ENCODE data around the gene ZNF593.

The ZNF593 gene

GRCh38 chr1:26203642-26204318, 34.1 kb downstream of the ZNF593 start:
- ATAC-seq, result no peak
- TF ChIP-seq ISL1 (CRISPR knock-in tag; IDR thresholded peaks at IDR 0.05) (no peak), CSDC2 (CRISPR knock-in tag; IDR thresholded peaks at IDR 0.05) (no peak), SNAI2 (CRISPR knock-in tag; IDR thresholded peaks at IDR 0.05) (no peak), ARNTL (CRISPR knock-in tag; IDR thresholded peaks at IDR 0.05; ENCODE audit: borderline replicate concordance, low read depth) (no peak), TCF4 (CRISPR knock-in tag; IDR thresholded peaks at IDR 0.05; ENCODE audit: borderline replicate concordance) (no peak), ZNF8 (CRISPR knock-in tag; IDR thresholded peaks at IDR 0.05) (no peak)

DNA sequence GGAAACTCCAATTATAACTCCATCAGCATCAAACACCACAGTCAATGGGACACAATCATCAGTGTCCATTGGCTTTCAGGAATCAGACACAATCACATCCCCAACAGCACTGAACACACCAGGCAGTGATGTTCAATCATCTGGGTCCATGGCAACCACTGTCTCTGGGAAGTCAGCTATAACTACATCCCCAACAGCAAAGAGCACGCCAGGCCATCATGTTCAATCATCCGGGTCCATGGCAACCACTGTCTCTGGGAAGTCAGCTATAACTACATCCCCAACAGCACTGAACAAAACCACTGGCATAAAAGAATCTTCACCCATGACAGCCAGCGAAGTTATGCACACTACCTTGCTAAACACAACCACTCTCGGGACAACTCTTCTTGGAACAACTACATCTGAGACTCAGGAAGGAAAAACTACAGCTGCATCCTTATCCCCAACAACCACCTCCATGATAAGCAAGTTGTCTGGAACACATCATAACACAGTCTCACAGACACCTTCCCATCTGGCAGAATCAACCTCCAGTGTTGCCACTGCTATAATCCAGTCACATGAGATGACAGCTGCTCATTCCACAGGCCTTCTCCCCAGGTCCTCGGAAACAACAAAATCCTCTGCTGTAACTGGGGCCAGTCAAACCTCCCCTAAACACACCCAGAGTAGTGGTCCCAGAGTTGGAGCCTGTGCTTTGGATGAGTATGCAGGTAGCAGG, 40.6 kb downstream of the ZNF593 start:
- ATAC-seq, result no peak
- TF ChIP-seq POU6F1 (CRISPR knock-in tag; IDR thresholded peaks at IDR 0.05; ENCODE audit: borderline replicate concordance, low read depth), result no peak
- TF ChIP-seq ZNF565 (CRISPR knock-in tag; conservative IDR thresholded peaks at IDR 0.05; ENCODE audit: low read depth), result no peak
- TF ChIP-seq CSDC2 (CRISPR knock-in tag; IDR thresholded peaks at IDR 0.05), result no peak
- TF ChIP-seq ZFP3 (CRISPR knock-in tag; IDR thresholded peaks at IDR 0.05), result no peak

DNA sequence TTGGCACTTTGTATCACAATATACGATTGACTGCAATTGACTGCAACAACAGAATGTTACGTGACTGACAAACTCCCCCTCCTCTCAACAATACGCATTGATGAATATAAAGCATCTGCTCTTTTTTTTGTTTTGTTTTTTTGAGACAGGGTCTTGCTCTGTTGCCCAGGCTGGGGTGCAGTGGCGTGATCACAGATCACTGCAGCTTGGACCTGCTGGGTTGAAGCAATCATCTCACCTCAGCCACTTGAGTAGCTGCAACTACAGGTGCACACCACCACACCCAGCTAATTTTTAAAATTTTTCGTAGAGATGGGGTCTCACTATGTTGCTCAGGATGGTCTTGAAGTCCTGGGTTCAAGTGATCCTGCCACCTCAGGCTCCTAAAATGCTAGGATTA, 43.0 kb downstream of the ZNF593 start:
- TF ChIP-seq ZNF565 (CRISPR knock-in tag; conservative IDR thresholded peaks at IDR 0.05; ENCODE audit: low read depth) (no peak), OSR1 (CRISPR knock-in tag; IDR thresholded peaks at IDR 0.05) (no peak), BACH2 (CRISPR knock-in tag; IDR thresholded peaks at IDR 0.05; ENCODE audit: borderline replicate concordance) (no peak), PPARA (CRISPR knock-in tag; IDR thresholded peaks at IDR 0.05; ENCODE audit: borderline replicate concordance) (no peak), SNAI2 (CRISPR knock-in tag; IDR thresholded peaks at IDR 0.05) (no peak), TSHZ2 (CRISPR knock-in tag; IDR thresholded peaks at IDR 0.05) (no peak), ESRRG (CRISPR knock-in tag; IDR thresholded peaks at IDR 0.05) (no peak), PATZ1 (CRISPR knock-in tag; IDR thresholded peaks at IDR 0.05; ENCODE audit: borderline replicate concordance) (no peak), ARNTL (CRISPR knock-in tag; IDR thresholded peaks at IDR 0.05; ENCODE audit: borderline replicate concordance, low read depth) (no peak), ZC3H10 (CRISPR knock-in tag; IDR thresholded peaks at IDR 0.05) (no peak), CSDC2 (CRISPR knock-in tag; IDR thresholded peaks at IDR 0.05) (no peak), ZFP30 (CRISPR knock-in tag; IDR thresholded peaks at IDR 0.05) (no peak), GLIS3 (CRISPR knock-in tag; IDR thresholded peaks at IDR 0.05) (no peak), ISL1 (CRISPR knock-in tag; IDR thresholded peaks at IDR 0.05) (no peak), TOX (CRISPR knock-in tag; IDR thresholded peaks at IDR 0.05; ENCODE audit: borderline replicate concordance) (no peak), CREB5 (CRISPR knock-in tag; IDR thresholded peaks at IDR 0.05; ENCODE audit: low read depth) (no peak), POU6F1 (CRISPR knock-in tag; IDR thresholded peaks at IDR 0.05; ENCODE audit: borderline replicate concordance, low read depth) (no peak), ZNF8 (CRISPR knock-in tag; IDR thresholded peaks at IDR 0.05) (no peak), TCF4 (CRISPR knock-in tag; IDR thresholded peaks at IDR 0.05; ENCODE audit: borderline replicate concordance) (no peak)
- TF ChIP-seq, protein P1, sequence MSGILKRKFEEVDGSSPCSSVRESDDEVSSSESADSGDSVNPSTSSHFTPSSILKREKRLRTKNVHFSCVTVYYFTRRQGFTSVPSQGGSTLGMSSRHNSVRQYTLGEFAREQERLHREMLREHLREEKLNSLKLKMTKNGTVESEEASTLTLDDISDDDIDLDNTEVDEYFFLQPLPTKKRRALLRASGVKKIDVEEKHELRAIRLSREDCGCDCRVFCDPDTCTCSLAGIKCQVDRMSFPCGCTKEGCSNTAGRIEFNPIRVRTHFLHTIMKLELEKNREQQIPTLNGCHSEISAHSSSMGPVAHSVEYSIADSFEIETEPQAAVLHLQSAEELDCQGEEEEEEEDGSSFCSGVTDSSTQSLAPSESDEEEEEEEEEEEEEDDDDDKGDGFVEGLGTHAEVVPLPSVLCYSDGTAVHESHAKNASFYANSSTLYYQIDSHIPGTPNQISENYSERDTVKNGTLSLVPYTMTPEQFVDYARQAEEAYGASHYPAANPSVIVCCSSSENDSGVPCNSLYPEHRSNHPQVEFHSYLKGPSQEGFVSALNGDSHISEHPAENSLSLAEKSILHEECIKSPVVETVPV (CRISPR knock-in tag; IDR thresholded peaks at IDR 0.05), result no peak
- ATAC-seq, result no peak
